GM12878 (cell line): ENCODE measurements around the gene UHRF2. TPM values are rescaled to one million over a fixed set of nuclear protein-coding genes. Genes with fewer than 3 reads are reported as not detected.
A peak's percentile ranks its signal among the peaks of the same experiment; 100 is the strongest.

Source experiments
- BCL11A ChIP-seq: IDR thresholded peaks from 2 replicates; pipeline ENCODE4 v1.6.1; 2011; ENCODE audit warnings: low read depth, low read length
- CREM ChIP-seq: IDR thresholded peaks from 2 replicates; pipeline ENCODE4 v1.6.1; 2014; ENCODE audit warnings: antibody characterized with exemption, low read depth
- JUNB ChIP-seq: IDR thresholded peaks from 2 replicates; pipeline ENCODE4 v1.6.1; 2016; ENCODE audit warnings: antibody characterized with exemption, mild to moderate bottlenecking
- JUND ChIP-seq: IDR thresholded peaks from 2 replicates; pipeline ENCODE4 v1.6.1; 2012; ENCODE audit warnings: low read depth, mild to moderate bottlenecking, low read length, improper control_type of control experiment, moderate library complexity
- MAX ChIP-seq: IDR thresholded peaks from 2 replicates; pipeline ENCODE4 v1.6.1; 2012; ENCODE audit warnings: low read depth, low read length, improper control_type of control experiment
- MTA2 ChIP-seq: fragments of 450-650 bp; IDR thresholded peaks from 2 replicates; pipeline ENCODE4 v1.6.1; 2016; ENCODE audit warnings: low read depth, mild to moderate bottlenecking, moderate library complexity
- MTA3 ChIP-seq: IDR thresholded peaks from 2 replicates; pipeline ENCODE4 v1.6.1; 2012; ENCODE audit warnings: low read length, inconsistent platforms, borderline replicate concordance
- PAX8 ChIP-seq: fragments of 450-650 bp; IDR thresholded peaks from 2 replicates; pipeline ENCODE4 v1.6.1; 2017; ENCODE audit warnings: mild to moderate bottlenecking, moderate library complexity
- POU2F2 ChIP-seq: IDR thresholded peaks from 3 replicates; pipeline ENCODE4 v1.6.1; 2011; ENCODE audit warnings: low read depth, mild to moderate bottlenecking, low read length, borderline replicate concordance
- RCOR1 ChIP-seq: conservative IDR thresholded peaks from 2 replicates; pipeline ENCODE4 v1.6.1; 2012; ENCODE audit warnings: low read depth, low read length, improper control_type of control experiment
- RFX5 ChIP-seq: IDR thresholded peaks from 2 replicates; pipeline ENCODE4 v1.6.1; 2011; ENCODE audit warnings: low read depth, low read length, improper control_type of control experiment
- SIX5 ChIP-seq: IDR thresholded peaks from 2 replicates; pipeline ENCODE4 v1.6.1; 2011; ENCODE audit warnings: mild to moderate bottlenecking, low read depth, low read length, moderate library complexity; ENCODE audit not compliant: severe bottlenecking
- SMC3 ChIP-seq: IDR thresholded peaks from 2 replicates; pipeline ENCODE4 v1.6.1; 2011; ENCODE audit warnings: low read length, improper control_type of control experiment, borderline replicate concordance
- TCF7 ChIP-seq: IDR thresholded peaks from 2 replicates; pipeline ENCODE4 v1.6.1; 2014; ENCODE audit warnings: antibody characterized with exemption, borderline replicate concordance
- ZBED1 ChIP-seq: IDR thresholded peaks from 2 replicates; pipeline ENCODE4 v1.6.1; 2016; ENCODE audit warnings: borderline replicate concordance
- ZBTB11 ChIP-seq: fragments of 450-650 bp; formaldehyde crosslinking; IDR thresholded peaks from 2 replicates; pipeline ENCODE4 v1.5.0; 2022; ENCODE audit warnings: mild to moderate bottlenecking, missing genetic modification characterization
- ZNF274 ChIP-seq: IDR thresholded peaks from one replicate; pipeline ENCODE4 v1.8.0; 2011; ENCODE audit not compliant: insufficient read length, insufficient read depth
- polyA plus RNA-seq, 11 experiments: library from polyadenylated mRNA; depleted of rRNA in 4 of 11; unstranded in 6 of 11; stranded (reverse) in 5 of 11; fragments of >200 nt; fragmentation: Nextera tagmentation in 4 of 11; fragmentation: Illumina TruSeq in 1 of 11; extraction: Ambion mirVana in 4 of 11; extraction: Trizol in 1 of 11; gene quantifications; 1 replicate in 1 of 11; 2 replicates in 10 of 11; pipeline versions ENCODE4 v1.2.1 to v1.2.3, GENCODE V29; 2011 to 2016; ENCODE audit warnings: inconsistent platforms in 2 of 11, missing spikeins in 2 of 11, low read depth in 1 of 11
- total RNA-seq, 4 experiments: library from RNA; depleted of rRNA in 3 of 4; stranded (reverse); fragments of >200 nt in 3 of 4; fragmentation: Illumina TruSeq in 1 of 4; extraction: Trizol in 1 of 4; gene quantifications; 2 replicates each; pipeline versions ENCODE4 v1.2.1 to v1.2.3, GENCODE V29; 2013 to 2021
- TF ChIP-seq, protein P1 (sequence below): fragments of 450-650 bp; IDR thresholded peaks from 2 replicates; pipeline ENCODE4 v1.6.1; 2018; ENCODE audit warnings: mild to moderate bottlenecking, low read depth, moderate library complexity; ENCODE audit not compliant: partially characterized antibody
- TF ChIP-seq, protein P2 (sequence below): IDR thresholded peaks from 2 replicates; pipeline ENCODE4 v1.6.1; 2012; ENCODE audit warnings: low read depth, low read length, improper control_type of control experiment
- TF ChIP-seq, protein P3 (sequence below): fragments of 450-650 bp; IDR thresholded peaks from 2 replicates; pipeline ENCODE4 v1.6.1; 2017; ENCODE audit warnings: antibody characterized with exemption, mild to moderate bottlenecking, moderate library complexity

The UHRF2 gene
- total and polyA plus RNA-seq, 10 of the 15 experiments (the other 5 are each of a cell fraction or from before 2014, with no cell fraction given) = 11.2 to 95.8 (median 43.1) TPM

DNA sequence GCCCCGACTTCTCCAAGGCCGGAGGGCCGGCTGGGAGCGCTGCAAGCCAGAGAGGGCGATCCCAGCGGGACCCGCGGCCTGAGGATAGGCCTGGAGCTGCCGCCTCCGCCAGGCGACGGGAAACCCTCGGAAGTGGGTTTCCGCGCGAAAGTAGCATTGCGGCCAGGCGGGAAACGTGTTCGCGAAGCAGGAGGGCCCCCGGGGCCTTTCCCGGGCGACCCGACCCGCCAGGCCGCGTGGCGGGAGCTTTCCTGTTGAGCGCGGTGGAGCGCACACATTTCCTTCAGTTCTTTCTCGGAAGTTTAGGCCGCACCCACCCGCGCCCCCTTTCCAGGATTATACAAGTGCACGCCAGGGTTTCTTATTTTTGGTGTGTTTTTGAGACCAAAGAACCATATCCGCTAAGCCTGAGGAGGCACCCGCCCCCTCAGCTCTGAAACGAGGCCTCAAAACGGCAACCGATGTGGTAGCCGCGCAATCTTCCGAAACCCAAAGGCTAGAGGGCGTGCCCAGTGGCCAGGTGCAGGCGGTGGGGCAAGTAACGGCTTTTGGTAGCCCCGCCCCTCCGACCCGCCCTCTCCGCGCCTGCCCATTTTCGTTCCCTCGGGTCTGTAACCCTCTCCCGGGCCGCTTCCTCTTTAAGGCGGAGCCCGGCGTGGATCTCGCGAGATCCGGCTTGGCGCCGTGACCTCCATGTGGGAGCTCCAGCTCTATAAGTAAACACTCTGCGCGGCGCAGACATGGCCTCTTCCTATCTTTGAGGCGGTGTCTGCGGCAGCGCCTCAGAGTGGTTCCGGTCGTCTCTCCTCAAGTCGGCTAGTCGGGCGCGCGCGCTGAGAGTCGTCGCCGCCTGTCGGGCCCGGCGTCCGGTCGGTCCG, at the start of gene UHRF2 (continued):
- TF ChIP-seq JUND (no peak), SMC3 (no peak), BCL11A (no peak), MTA3 (peak; percentile 60; the same call in 1 of the 2 replicates), MTA2 (peak; percentile 48), CREM (peak; percentile 67), TCF7 (no peak), JUNB (no peak), ZBED1 (peak; percentile 71; the same call in 1 of the 2 replicates), SIX5 (no peak), ZBTB11 (CRISPR knock-in tag) (no peak), RFX5 (no peak), ZNF274 (no peak), PAX8 (no peak), MAX (peak; percentile 30; the same call in 1 of the 2 replicates), POU2F2 (peak; percentile 33; the same call in 1 of the 3 replicates), RCOR1 (peak; percentile 100)
- TF ChIP-seq, protein P1, sequence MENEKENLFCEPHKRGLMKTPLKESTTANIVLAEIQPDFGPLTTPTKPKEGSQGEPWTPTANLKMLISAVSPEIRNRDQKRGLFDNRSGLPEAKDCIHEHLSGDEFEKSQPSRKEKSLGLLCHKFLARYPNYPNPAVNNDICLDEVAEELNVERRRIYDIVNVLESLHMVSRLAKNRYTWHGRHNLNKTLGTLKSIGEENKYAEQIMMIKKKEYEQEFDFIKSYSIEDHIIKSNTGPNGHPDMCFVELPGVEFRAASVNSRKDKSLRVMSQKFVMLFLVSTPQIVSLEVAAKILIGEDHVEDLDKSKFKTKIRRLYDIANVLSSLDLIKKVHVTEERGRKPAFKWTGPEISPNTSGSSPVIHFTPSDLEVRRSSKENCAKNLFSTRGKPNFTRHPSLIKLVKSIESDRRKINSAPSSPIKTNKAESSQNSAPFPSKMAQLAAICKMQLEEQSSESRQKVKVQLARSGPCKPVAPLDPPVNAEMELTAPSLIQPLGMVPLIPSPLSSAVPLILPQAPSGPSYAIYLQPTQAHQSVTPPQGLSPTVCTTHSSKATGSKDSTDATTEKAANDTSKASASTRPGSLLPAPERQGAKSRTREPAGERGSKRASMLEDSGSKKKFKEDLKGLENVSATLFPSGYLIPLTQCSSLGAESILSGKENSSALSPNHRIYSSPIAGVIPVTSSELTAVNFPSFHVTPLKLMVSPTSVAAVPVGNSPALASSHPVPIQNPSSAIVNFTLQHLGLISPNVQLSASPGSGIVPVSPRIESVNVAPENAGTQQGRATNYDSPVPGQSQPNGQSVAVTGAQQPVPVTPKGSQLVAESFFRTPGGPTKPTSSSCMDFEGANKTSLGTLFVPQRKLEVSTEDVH = no peak
- TF ChIP-seq, protein P2, sequence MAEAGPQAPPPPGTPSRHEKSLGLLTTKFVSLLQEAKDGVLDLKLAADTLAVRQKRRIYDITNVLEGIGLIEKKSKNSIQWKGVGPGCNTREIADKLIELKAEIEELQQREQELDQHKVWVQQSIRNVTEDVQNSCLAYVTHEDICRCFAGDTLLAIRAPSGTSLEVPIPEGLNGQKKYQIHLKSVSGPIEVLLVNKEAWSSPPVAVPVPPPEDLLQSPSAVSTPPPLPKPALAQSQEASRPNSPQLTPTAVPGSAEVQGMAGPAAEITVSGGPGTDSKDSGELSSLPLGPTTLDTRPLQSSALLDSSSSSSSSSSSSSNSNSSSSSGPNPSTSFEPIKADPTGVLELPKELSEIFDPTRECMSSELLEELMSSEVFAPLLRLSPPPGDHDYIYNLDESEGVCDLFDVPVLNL = peak; percentile 46; the same call in 1 of the 2 replicates
- TF ChIP-seq, protein P3, sequence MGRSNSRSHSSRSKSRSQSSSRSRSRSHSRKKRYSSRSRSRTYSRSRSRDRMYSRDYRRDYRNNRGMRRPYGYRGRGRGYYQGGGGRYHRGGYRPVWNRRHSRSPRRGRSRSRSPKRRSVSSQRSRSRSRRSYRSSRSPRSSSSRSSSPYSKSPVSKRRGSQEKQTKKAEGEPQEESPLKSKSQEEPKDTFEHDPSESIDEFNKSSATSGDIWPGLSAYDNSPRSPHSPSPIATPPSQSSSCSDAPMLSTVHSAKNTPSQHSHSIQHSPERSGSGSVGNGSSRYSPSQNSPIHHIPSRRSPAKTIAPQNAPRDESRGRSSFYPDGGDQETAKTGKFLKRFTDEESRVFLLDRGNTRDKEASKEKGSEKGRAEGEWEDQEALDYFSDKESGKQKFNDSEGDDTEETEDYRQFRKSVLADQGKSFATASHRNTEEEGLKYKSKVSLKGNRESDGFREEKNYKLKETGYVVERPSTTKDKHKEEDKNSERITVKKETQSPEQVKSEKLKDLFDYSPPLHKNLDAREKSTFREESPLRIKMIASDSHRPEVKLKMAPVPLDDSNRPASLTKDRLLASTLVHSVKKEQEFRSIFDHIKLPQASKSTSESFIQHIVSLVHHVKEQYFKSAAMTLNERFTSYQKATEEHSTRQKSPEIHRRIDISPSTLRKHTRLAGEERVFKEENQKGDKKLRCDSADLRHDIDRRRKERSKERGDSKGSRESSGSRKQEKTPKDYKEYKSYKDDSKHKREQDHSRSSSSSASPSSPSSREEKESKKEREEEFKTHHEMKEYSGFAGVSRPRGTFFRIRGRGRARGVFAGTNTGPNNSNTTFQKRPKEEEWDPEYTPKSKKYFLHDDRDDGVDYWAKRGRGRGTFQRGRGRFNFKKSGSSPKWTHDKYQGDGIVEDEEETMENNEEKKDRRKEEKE = no peak
